GM10266 (cell line): ENCODE results near the gene PRSS57.

Source experiments
- DNase-seq: peaks from one replicate; pipeline ENCODE4 v3.0.0; 2012; ENCODE audit errors: extremely low spot score
- CTCF ChIP-seq: IDR thresholded peaks from 2 replicates; pipeline ENCODE4 v1.5.1; 2012; ENCODE audit warnings: mild to moderate bottlenecking, low read depth; ENCODE audit not compliant: control insufficient read depth, insufficient read depth; ENCODE audit errors: missing control alignments

PRSS57 gene

DNA sequence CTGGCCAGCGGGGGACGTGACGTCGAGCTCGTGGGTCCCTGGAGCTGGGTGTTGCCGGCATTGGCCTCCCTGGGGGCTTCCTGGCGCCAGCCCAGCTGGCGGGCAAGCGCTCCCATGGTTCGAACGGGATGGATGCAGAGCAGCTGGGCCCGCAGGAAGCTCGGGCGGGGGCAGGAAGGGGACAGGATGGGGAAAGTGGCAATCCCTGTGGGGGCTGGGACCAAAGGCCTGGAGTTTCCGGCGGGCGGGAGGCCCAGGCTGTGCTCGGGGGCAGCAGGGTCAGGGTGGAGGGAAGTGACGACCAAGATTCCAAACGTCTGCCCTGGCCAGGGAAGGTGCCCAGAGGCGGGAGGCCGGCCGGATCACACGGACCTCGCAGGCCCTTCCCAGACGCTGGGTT, 32.8 kb upstream of the PRSS57 start:
- no peak for DNase-seq
- no peak for TF ChIP-seq CTCF

GRCh38 chr19:726993-727956, 32.0 kb upstream of the PRSS57 start:
- TF ChIP-seq CTCF, result no peak
- no peak for DNase-seq

- no peak for TF ChIP-seq CTCF
Measured at GRCh38 chr19:725461-726089, 30.3 kb upstream of the PRSS57 start.

GRCh38 chr19:723714-724113, 28.5 kb upstream of the PRSS57 start:
- TF ChIP-seq CTCF, result no peak
- DNase-seq, result no peak

More at GRCh38 chr19:725461-726089, 30.3 kb upstream of the PRSS57 start:
- DNase-seq, result no peak

GRCh38 chr19:723247-723646, 28.0 kb upstream of the PRSS57 start:
- no peak for DNase-seq
- no peak for TF ChIP-seq CTCF

- TF ChIP-seq CTCF, result no peak
- no peak for DNase-seq
Measured at GRCh38 chr19:722553-723101, 27.4 kb upstream of the PRSS57 start.
